ENCODE measurements around the gene CD180.

- TF ChIP-seq POLR2A (IDR thresholded peaks at IDR 0.05) = no peak
- no peak for TF ChIP-seq CTCF (IDR thresholded peaks at IDR 0.05)
These were observed 17.6 kb downstream of the CD180 start for GRCh38 chr5:67178966-67179365.

Measured in heart left ventricle (tissue), 13 donors.